HUES64 (cell line): ENCODE data around the gene CCDC73.
A peak's percentile ranks its signal among the peaks of the same experiment; 100 is the strongest.

Experiments
- H3K27ac ChIP-seq: 2 replicates; pipeline ENCODE4 v1.7.0; 2013; ENCODE audit warnings: low read depth, low read length, inconsistent platforms
- H3K27me3 ChIP-seq: 2 replicates; pipeline ENCODE4 v1.6.1; 2013; ENCODE audit warnings: mild to moderate bottlenecking, low read length; ENCODE audit not compliant: insufficient read depth
- H3K36me3 ChIP-seq: 2 replicates; pipeline ENCODE4 v1.6.1; 2013; ENCODE audit warnings: mild to moderate bottlenecking, low read length; ENCODE audit not compliant: insufficient read depth
- H3K4me1 ChIP-seq: 2 replicates; pipeline ENCODE4 v1.6.1; 2013; ENCODE audit warnings: mild to moderate bottlenecking, low read length, moderate library complexity; ENCODE audit not compliant: insufficient read depth
- H3K4me3 ChIP-seq: 2 replicates; pipeline ENCODE4 v1.5.1; 2013; ENCODE audit warnings: mild to moderate bottlenecking, low read length, moderate library complexity
- H3K9ac ChIP-seq: 2 replicates; pipeline ENCODE4 v1.6.1; 2013; ENCODE audit warnings: mild to moderate bottlenecking, low read depth, low read length
- H3K9me3 ChIP-seq: 2 replicates; pipeline ENCODE4 v1.6.1; 2013; ENCODE audit warnings: low read depth, low read length; ENCODE audit not compliant: insufficient read depth
- WGBS: fragments of 150-250, 120-280 bp; methylation state at CpG from one replicate; pipeline ENCODE4 v1.1.7; 2013; ENCODE audit warnings: missing lambda C conversion rate; 5-methylcytosine and 5-hydroxymethylcytosine counted together

Gene CCDC73

DNA sequence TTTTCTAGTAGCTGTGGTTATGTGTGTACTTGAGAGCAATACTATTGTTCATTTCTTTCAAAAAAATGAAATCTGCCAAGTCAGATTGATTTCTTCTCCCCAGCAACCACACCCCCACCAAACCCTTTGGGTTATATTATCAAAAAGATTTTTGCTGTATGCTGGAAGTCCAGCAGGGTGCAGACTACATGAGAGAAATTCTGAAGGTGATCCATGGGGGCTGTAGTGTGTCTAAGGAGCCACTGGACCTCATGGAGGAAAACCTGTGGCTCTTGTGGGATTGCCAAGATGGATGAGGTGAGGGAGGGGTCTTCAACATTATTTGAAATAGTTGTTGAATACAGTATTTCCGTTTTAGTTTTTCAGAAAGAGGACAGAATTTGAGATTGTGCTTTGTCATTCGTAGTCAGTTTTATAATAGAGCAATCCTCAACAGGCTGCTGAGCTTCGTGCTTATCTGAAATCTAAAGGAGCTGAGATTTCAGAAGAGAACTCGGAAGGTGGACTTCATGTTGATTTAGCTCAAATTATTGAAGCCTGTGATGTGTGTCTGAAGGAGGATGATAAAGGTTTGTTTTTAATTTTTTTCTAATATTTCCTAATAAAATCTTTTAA lies 207.8 kb downstream of the CCDC73 start:
- H3K4me3 ChIP-seq, result 0 out of 2 replicates have a peak overlapping the region, but pooled peaks have one; percentile 5
- H3K27ac ChIP-seq, result no peak overlapping the region
- peaks cover 57% of the 10 kb centered on the region for H3K36me3 ChIP-seq
- H3K4me1 ChIP-seq, result peaks cover 9% of the 10 kb centered on the region; the same call in 1 of the 2 replicates
- H3K27me3 ChIP-seq, result no peaks in the 10 kb centered on the region
- no peaks in the 10 kb centered on the region for H3K9me3 ChIP-seq
- 71% methylated on average over 4 of the region's 4 CpGs for WGBS
- no peak overlapping the region for H3K9ac ChIP-seq

- WGBS, result 2% methylated on average over 7 of the region's 7 CpGs
- H3K27me3 ChIP-seq, result no peaks in the 10 kb centered on the region
- no peaks in the 10 kb centered on the region for H3K9me3 ChIP-seq
- H3K9ac ChIP-seq, result peak overlapping the region; percentile 97
- H3K36me3 ChIP-seq, result peaks cover 39% of the 10 kb centered on the region
- H3K4me1 ChIP-seq, result peaks cover 9% of the 10 kb centered on the region; the same call in 1 of the 2 replicates
- no peak overlapping the region for H3K27ac ChIP-seq
- peak overlapping the region; percentile 99 for H3K4me3 ChIP-seq
Observed at GRCh38 chr11:32584921-32585320, 209.5 kb downstream of the CCDC73 start.

DNA sequence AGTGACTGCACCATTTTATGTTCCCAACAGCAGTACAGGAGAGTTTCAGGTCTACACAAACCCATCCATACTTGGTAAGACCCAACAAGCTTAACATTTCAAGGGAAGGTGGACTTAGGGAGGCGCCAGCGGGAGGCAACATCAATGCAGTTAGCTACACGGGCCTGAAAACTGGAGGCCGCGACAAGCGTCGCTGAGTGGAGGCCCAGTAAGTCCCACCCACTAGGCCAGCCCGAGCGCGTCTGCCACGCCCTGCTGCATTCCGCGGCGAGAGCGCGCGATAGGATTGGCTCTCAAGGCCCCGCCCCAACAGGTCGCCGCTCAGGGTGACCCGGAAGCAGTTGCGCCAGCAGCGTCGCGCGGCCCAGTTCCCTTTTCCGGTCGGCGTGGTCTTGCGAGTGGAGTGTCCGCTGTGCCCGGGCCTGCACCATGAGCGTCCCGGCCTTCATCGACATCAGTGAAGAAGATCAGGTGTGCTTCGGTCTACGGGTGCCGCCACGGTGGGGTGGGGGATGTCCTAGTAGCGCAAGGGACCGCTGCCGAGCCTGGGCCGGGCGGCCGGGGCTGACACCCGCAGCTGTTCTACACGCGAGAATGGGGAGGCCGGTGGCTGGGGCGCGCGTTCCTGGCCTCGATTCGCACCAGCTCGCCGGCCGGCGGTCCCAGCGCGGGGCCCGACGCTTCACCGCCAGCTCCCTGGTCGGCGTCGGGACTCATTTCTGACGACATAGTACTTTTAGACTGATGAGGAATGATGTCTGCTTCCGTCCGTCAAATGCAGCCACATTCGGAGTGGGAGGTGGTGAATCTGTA lies 210.8 kb downstream of the CCDC73 start, which contains the start of gene EIF3M:
EIF3M (plus strand) TSS at position 373 of the 813 bp plus-strand sequence; CDS start at position 430, 57 bp downstream.
- H3K27ac ChIP-seq, result peak within 1 kb of the TSS; percentile 83
- peak within 1 kb of the TSS; percentile 97 for H3K9ac ChIP-seq
- WGBS, result under 1% methylated on average over 70 of the region's 70 CpGs
- H3K4me3 ChIP-seq, result peak within 1 kb of the TSS; percentile 99
- H3K27me3 ChIP-seq, result no peaks in the 10 kb centered on the region
- peaks cover 27% of the 10 kb centered on the region for H3K36me3 ChIP-seq
- no peaks in the 10 kb centered on the region for H3K9me3 ChIP-seq
- H3K4me1 ChIP-seq, result peaks cover 9% of the 10 kb centered on the region; the same call in 1 of the 2 replicates

- Histone ChIP-seq H3K27me3 (no peaks in the 10 kb centered on the region), H3K4me3 (no peak overlapping the region), H3K27ac (no peak overlapping the region), H3K9ac (no peak overlapping the region), H3K9me3 (no peaks in the 10 kb centered on the region), H3K36me3 (peaks cover 8% of the 10 kb centered on the region; the same call in 1 of the 2 replicates), H3K4me1 (peaks cover 9% of the 10 kb centered on the region; the same call in 1 of the 2 replicates)
- 95% methylated on average over 3 of the region's 3 CpGs for WGBS
Observed at GRCh38 chr11:32581556-32581955, 212.9 kb downstream of the CCDC73 start.

GRCh38 chr11:32580967-32581366 lies 213.5 kb downstream of the CCDC73 start:
- Histone ChIP-seq H3K4me1 (peaks cover 9% of the 10 kb centered on the region; the same call in 1 of the 2 replicates), H3K36me3 (peaks cover 4% of the 10 kb centered on the region; the same call in 1 of the 2 replicates), H3K4me3 (no peak overlapping the region), H3K9ac (no peak overlapping the region), H3K9me3 (no peaks in the 10 kb centered on the region), H3K27ac (no peak overlapping the region), H3K27me3 (no peaks in the 10 kb centered on the region)
- 87% methylated on average over 1 of the region's 2 CpGs for WGBS

GRCh38 chr11:32576456-32576855 lies 218.0 kb downstream of the CCDC73 start:
- Histone ChIP-seq H3K27ac (no peak overlapping the region), H3K4me3 (no peak overlapping the region), H3K9ac (no peak overlapping the region), H3K36me3 (no peaks in the 10 kb centered on the region), H3K9me3 (no peaks in the 10 kb centered on the region), H3K27me3 (no peaks in the 10 kb centered on the region), H3K4me1 (peaks cover 2% of the 10 kb centered on the region)
- 96% methylated on average over 1 of the region's 1 CpG for WGBS

GRCh38 chr11:32575070-32575469 lies 219.4 kb downstream of the CCDC73 start:
- Histone ChIP-seq H3K9me3 (no peaks in the 10 kb centered on the region), H3K9ac (no peak overlapping the region), H3K36me3 (no peaks in the 10 kb centered on the region), H3K27ac (no peak overlapping the region), H3K4me1 (peaks cover 10% of the 10 kb centered on the region), H3K4me3 (no peak overlapping the region), H3K27me3 (peaks cover 8% of the 10 kb centered on the region)
- WGBS, result 86% methylated on average over 2 of the region's 2 CpGs

DNA sequence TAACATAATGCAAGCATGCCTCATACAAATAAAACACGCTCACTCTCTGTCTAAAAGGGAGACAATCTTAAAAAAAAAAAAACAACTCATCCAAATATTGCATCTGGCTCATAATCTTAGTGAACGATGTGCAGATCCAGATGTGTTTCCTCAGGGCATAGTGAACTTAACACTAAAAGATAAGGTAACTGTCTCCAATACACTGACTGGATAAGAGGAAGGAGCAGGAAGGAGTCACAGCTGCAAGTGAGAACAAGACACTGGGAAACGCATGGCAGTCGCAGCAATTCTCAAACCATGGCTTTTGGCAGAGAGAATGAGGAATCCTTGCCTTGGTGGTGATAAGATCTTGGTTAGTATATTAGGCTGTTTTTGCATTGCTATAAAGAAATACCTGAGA lies 220.0 kb downstream of the CCDC73 start:
- Histone ChIP-seq H3K9ac (no peak overlapping the region), H3K9me3 (no peaks in the 10 kb centered on the region), H3K27me3 (peaks cover 8% of the 10 kb centered on the region), H3K4me1 (peaks cover 10% of the 10 kb centered on the region), H3K36me3 (no peaks in the 10 kb centered on the region), H3K27ac (no peak overlapping the region), H3K4me3 (no peak overlapping the region)
- 96% methylated on average over 4 of the region's 4 CpGs for WGBS

DNA sequence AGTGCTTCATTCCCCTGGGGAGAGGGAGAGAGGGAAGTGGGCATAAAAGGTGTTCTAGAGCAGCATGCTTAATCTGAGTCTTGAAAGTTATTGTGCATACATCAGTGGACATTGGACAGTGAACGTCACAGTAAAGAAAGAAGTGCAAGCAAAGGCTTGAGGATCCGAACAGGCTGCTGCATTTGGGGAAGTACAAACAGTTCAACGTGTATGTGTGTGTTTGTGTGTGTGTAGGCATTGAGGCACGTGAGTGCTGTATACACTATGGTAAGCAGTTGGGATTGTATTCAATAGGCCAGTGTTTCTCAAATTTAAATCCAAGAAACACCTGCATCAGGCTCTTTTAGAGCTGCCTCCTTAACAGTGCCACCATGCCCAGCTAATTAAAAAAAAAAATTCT lies 221.2 kb downstream of the CCDC73 start:
- Histone ChIP-seq H3K36me3 (no peaks in the 10 kb centered on the region), H3K9me3 (no peaks in the 10 kb centered on the region), H3K4me1 (peaks cover 10% of the 10 kb centered on the region), H3K27me3 (peaks cover 8% of the 10 kb centered on the region), H3K4me3 (no peak overlapping the region), H3K27ac (no peak overlapping the region), H3K9ac (no peak overlapping the region)
- 94% methylated on average over 4 of the region's 4 CpGs for WGBS

DNA sequence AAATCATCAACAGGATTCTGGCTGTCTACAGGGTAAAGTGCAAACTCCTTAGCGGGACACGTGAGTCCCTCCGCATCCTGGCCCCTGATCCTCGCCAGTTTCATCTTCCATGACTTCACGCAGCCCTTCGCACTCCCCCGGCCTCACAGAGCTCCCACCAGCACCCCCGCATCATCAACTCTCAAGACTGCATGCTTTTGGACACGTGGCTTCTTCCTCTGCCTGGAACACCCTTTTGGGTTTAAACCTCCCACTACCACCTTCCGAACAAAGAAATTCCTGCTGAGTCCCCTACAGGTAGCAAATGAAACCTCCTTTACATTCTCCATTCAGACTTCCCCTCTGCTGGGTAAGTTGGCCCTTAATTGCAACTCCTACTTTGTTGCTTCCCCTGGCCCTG lies 223.4 kb downstream of the CCDC73 start:
- Histone ChIP-seq H3K9ac (no peak overlapping the region), H3K9me3 (no peaks in the 10 kb centered on the region), H3K36me3 (no peaks in the 10 kb centered on the region), H3K4me1 (peaks cover 10% of the 10 kb centered on the region), H3K4me3 (no peak overlapping the region), H3K27ac (no peak overlapping the region), H3K27me3 (peaks cover 8% of the 10 kb centered on the region)
- 58% methylated on average over 10 of the region's 10 CpGs for WGBS

GRCh38 chr11:32569313-32569881 lies 225.1 kb downstream of the CCDC73 start:
- Histone ChIP-seq H3K4me1 (peaks cover 10% of the 10 kb centered on the region), H3K9ac (no peak overlapping the region), H3K27ac (no peak overlapping the region), H3K36me3 (no peaks in the 10 kb centered on the region), H3K9me3 (no peaks in the 10 kb centered on the region), H3K4me3 (no peak overlapping the region), H3K27me3 (peaks cover 8% of the 10 kb centered on the region)
- 69% methylated on average over 3 of the region's 4 CpGs for WGBS
